Measurements from ENCODE around the gene LGI1. TPM values are rescaled to one million over a fixed set of nuclear protein-coding genes. Genes with fewer than 3 reads are reported as not detected.

The LGI1 gene
- total RNA-seq, 1 donor from 2014 or later = not detected

DNA sequence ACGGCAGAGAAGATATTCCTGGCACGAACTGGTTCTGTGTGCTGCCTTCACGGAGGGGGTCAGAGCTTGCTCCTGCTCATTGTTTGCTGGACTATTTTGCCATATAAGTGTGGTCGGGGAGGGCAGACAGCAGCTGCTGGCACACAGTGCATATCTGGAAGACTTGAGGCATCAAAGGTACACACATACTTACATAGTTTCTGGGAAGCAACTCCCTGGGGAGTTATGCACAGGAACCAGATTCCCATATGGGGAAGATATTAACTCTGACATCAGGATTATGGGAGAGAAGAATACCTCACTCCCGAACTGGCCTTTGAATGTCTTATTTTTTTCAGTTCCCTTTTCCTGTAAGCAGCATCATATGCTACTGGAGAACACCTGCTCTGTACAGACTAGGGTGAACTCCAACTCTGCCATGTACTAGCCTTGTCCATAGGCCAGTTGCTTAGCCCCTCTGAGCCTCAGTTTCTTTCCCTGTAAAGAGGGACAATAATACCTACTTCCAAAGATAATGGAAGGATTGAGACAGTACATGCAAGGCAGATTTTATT is 41.5 kb downstream of the LGI1 start:
- no peak overlapping the region for H3K4me3 ChIP-seq
- H3K27ac ChIP-seq (replicated peaks) = no peak overlapping the region
- intact Hi-C loops (cut with micrococcal nuclease) = no loop called here
- no peak for DNase-seq
- H3K9me3 ChIP-seq (replicated peaks) = no peaks in the 10 kb centered on the region
- H3K36me3 ChIP-seq = no peaks in the 10 kb centered on the region
- H3K4me1 ChIP-seq = no peaks in the 10 kb centered on the region
- peaks cover 44% of the 10 kb centered on the region for H3K27me3 ChIP-seq (ENCODE audit: low read depth)
- TF ChIP-seq, protein P1, sequence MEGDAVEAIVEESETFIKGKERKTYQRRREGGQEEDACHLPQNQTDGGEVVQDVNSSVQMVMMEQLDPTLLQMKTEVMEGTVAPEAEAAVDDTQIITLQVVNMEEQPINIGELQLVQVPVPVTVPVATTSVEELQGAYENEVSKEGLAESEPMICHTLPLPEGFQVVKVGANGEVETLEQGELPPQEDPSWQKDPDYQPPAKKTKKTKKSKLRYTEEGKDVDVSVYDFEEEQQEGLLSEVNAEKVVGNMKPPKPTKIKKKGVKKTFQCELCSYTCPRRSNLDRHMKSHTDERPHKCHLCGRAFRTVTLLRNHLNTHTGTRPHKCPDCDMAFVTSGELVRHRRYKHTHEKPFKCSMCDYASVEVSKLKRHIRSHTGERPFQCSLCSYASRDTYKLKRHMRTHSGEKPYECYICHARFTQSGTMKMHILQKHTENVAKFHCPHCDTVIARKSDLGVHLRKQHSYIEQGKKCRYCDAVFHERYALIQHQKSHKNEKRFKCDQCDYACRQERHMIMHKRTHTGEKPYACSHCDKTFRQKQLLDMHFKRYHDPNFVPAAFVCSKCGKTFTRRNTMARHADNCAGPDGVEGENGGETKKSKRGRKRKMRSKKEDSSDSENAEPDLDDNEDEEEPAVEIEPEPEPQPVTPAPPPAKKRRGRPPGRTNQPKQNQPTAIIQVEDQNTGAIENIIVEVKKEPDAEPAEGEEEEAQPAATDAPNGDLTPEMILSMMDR (IDR thresholded peaks at IDR 0.05; ENCODE audit: borderline replicate concordance) = no peak

DNA sequence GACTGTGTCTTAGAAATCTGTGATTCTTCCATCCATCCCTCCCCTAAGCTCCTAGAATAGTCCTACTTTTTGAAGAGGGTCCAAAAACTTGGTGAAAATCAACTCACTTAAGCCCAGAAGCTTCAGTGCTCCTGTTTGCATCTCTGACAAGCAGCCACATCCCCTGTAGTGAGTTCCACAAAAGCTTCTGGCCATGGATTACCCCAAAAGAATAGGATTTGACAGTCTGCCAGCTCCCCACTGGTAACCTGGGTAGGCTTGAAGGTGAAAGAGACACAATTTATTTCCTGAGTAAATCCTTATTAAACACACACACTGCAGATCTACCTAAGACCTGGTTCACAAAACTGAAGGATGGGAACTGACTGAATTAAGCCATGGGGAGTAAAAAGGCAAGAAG is 46.5 kb downstream of the LGI1 start:
- H3K27me3 ChIP-seq (ENCODE audit: low read depth) = peaks cover 56% of the 10 kb centered on the region
- H3K4me3 ChIP-seq = no peak overlapping the region
- intact Hi-C loops (cut with micrococcal nuclease) = no loop called here
- H3K4me1 ChIP-seq = no peaks in the 10 kb centered on the region
- TF ChIP-seq, protein P1 (IDR thresholded peaks at IDR 0.05; ENCODE audit: borderline replicate concordance) = no peak
- DNase-seq = no peak
- H3K36me3 ChIP-seq = no peaks in the 10 kb centered on the region
- H3K9me3 ChIP-seq (replicated peaks) = no peaks in the 10 kb centered on the region
- no peak overlapping the region for H3K27ac ChIP-seq (replicated peaks)

DNA sequence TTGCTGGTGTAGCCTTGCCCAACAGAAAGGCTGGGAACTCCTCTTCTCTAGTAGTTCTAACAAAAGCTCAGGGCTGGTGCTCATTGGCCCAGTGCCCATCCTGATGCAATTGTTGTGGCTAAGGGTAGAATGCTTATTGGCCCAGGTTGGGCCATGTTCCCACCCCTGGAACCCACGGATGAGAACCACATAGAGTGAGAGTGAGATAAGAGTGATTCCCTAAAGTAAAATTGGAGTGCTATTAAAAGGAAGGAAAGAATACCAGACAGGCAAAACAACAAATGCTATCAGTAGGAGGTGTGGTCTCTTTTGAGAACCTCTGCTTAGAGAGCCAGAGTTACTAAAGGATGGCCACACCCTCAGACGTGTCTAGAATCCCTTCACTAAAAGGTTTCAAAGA is 49.2 kb downstream of the LGI1 start:
- intact Hi-C loops (cut with micrococcal nuclease) = no loop called here
- Histone ChIP-seq H3K27me3 (ENCODE audit: low read depth) (peaks cover 48% of the 10 kb centered on the region), H3K36me3 (no peaks in the 10 kb centered on the region), H3K27ac (replicated peaks) (no peak overlapping the region), H3K4me3 (no peak overlapping the region), H3K9me3 (replicated peaks) (no peaks in the 10 kb centered on the region), H3K4me1 (no peaks in the 10 kb centered on the region)
- TF ChIP-seq, protein P1 (IDR thresholded peaks at IDR 0.05; ENCODE audit: borderline replicate concordance) = no peak
- DNase-seq = no peak

DNA sequence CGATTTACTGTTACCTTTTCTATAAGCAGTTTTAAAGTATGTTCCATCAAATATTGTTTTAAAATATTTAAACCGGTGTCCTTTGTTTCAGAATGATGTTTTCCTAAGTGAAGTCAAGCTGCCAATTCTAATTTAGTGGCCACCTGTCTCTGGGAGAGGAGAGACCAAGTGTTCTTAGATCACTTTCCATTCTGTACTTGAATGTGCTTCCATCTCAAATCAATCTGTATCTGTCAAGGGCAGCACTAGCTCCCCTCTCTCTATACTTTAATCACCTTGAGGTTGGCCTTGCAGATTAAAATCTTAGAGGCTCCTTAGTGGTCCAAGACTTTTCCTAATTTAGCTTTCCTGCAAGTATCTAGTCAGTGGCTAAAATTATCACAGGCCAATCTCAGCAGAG is 49.6 kb downstream of the LGI1 start:
- Histone ChIP-seq H3K27me3 (ENCODE audit: low read depth) (peaks cover 43% of the 10 kb centered on the region), H3K4me3 (no peak overlapping the region), H3K27ac (replicated peaks) (no peak overlapping the region), H3K36me3 (no peaks in the 10 kb centered on the region), H3K4me1 (no peaks in the 10 kb centered on the region), H3K9me3 (replicated peaks) (no peaks in the 10 kb centered on the region)
- no peak for DNase-seq
- TF ChIP-seq, protein P1 (IDR thresholded peaks at IDR 0.05; ENCODE audit: borderline replicate concordance) = no peak
- intact Hi-C loops (cut with micrococcal nuclease) = no loop called here

DNA sequence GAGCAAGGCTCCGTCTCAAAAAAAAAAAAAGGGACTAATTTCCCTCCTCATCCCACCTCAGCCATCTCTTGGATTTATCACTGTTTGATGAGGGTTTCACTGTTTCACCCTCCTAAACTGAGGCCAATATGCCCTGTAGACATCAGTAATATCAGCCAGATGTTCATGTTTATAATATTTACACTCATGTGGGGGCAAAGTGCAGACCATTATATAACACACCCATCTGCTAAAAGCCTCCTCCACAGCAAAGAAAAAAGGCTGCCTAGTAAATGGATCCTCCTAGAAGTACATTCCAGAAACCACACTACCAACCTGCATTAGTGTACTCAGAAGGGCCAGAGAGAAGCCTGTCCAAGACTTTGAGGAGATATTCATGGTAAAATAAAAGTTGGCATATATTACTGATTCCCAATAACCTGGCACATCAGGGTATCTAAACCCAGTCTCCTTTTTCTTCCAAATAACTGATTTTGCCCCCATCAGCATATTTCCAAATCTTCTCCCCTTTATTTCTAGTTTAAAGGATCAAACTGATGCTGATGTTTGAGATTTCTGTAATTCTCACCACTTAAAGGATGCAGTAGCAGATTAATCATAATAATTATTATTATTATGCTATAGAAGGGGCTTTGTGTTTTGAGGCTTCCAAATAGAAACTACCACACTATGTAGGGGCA is 55.1 kb downstream of the LGI1 start:
- Histone ChIP-seq H3K27ac (replicated peaks) (no peak overlapping the region), H3K9me3 (replicated peaks) (no peaks in the 10 kb centered on the region), H3K4me3 (no peak overlapping the region), H3K36me3 (no peaks in the 10 kb centered on the region), H3K27me3 (ENCODE audit: low read depth) (peaks cover 35% of the 10 kb centered on the region), H3K4me1 (peaks cover 7% of the 10 kb centered on the region)
- DNase-seq = no peak
- TF ChIP-seq, protein P1 (IDR thresholded peaks at IDR 0.05; ENCODE audit: borderline replicate concordance) = no peak
- intact Hi-C loops (cut with micrococcal nuclease) = no loop called here
